HG02973 (cell line): ENCODE measurements around the gene CHRNB1.

ENCODE experiments used
- ATAC-seq: cut with Tn5 transposase; IDR thresholded peaks from one replicate; pipeline ENCODE4 v1.9.1; 2021; ENCODE audit warnings: moderate library complexity; ENCODE audit not compliant: unreplicated experiment

The CHRNB1 gene

GRCh38 chr17:7415784-7416183 lies 29.1 kb upstream of the CHRNB1 start:
- no peak for ATAC-seq

GRCh38 chr17:7416323-7416722 lies 28.5 kb upstream of the CHRNB1 start:
- ATAC-seq, result no peak

- no peak for ATAC-seq
Observed at GRCh38 chr17:7417056-7417655, 27.7 kb upstream of the CHRNB1 start.

- no peak for ATAC-seq
Observed at GRCh38 chr17:7418472-7419152, 26.2 kb upstream of the CHRNB1 start.

- ATAC-seq, result no peak
Observed at GRCh38 chr17:7419819-7420610, 24.8 kb upstream of the CHRNB1 start, which contains the start of gene SPEM1. TSS of gene SPEM1 (plus strand) at chr17:7420324. CDS start at chr17:7420385, 61 bp downstream.

DNA sequence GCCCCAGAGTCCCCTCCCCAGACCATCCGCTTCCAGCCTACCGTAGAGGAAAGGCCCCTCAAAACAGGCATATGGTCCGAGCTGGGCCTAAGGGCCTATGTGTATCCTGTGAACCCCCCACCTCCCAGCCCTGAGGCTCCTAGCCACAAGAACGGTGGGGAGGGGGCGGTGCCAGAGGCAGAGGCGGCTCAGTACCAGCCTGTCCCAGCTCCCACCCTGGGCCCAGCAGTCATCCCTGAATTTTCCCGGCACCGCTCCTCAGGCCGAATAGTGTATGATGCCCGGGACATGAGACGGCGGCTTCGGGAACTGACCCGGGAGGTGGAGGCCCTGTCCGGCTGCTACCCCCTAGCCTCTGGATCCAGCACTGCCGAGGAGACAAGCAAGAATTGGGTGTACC lies 23.7 kb upstream of the CHRNB1 start:
- ATAC-seq, result no peak

DNA sequence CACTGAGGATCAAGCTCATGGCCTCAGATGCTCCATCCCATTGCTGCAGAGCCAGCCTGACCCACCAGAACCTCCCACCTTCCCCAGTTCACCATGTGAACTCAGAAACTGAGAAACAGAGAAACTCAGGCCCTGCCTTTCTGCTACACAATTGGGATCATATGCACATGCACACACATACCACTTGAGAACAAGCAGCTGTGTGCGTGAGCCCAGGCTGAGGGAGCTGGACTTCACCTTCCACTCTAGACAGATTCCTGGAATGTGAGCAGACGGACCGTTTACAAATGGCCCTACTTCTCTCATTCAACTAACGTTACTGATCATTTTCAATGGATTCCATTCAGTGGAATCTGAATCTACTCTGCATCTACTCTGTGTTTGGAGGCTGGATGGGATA lies 21.2 kb upstream of the CHRNB1 start:
- ATAC-seq, result no peak

DNA sequence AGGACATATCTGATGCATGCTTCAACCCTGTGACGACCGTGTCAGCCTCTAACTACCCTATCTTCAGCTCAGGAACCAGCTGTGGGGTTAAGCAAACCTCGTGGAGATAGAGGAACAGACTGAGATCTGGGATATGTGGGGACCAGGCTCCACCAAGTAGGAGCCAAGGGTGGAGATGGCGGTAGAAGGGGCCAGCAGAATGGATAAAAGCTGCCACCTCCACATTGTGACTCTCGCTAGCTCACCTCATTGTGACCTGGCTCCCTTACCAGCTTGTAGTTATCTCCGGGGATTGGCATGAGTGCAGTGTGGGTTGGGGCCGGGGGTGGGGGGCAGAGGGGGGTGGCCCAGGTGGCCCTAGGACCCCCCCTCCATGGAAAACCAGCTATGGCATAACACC lies 19.5 kb upstream of the CHRNB1 start, which contains the start of gene SPEM2:
Gene SPEM2 (plus strand): TSS at position 301 of the 400 bp plus-strand sequence. CDS start 73 bp downstream, at position 374.
- ATAC-seq, result no peak

DNA sequence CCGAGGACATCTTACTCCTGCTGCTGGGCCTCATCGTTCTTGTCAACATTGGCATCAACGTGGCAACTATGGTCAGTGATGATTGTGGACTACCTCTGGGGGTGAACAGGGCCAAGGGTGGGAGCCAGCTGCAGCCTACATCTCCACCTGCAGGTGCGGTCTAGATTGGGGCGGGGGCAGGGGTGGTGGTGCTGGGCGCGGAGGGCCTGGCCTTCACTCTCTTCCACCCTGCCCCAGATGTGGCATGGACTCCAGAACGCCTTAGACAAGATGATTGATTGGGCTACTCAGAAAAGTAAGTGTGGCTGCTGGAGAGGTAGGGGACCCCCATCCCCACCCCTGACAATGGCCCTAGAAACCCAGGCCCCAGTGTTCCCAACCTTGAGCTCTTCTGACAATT lies 19.1 kb upstream of the CHRNB1 start:
- no peak for ATAC-seq

DNA sequence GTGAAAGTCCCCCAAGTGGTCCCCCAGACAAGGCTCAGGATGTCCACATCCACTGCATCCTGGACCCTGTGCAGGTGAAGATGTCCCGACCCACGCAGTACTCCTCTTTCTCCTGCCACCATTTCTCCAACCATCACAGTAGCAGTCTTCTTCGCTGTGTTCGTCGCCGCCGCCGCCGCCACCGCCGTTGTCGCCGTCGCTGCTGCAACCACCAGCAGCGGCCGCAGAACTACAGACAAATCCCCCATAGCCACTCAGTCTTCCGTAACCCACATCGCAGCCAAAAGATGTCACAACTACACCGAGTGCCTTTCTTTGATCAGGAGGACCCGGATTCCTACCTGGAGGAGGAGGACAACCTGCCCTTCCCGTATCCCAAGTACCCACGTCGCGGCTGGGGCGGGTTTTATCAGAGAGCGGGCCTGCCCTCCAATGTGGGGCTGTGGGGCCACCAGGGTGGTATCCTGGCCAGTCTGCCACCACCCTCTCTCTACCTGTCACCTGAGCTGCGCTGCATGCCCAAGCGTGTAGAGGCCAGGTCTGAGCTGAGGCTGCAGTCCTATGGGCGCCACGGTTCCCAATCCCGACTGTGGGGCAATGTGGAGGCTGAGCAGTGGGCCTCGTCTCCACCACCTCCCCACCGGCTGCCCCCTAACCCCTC lies 18.5 kb upstream of the CHRNB1 start:
- no peak for ATAC-seq

DNA sequence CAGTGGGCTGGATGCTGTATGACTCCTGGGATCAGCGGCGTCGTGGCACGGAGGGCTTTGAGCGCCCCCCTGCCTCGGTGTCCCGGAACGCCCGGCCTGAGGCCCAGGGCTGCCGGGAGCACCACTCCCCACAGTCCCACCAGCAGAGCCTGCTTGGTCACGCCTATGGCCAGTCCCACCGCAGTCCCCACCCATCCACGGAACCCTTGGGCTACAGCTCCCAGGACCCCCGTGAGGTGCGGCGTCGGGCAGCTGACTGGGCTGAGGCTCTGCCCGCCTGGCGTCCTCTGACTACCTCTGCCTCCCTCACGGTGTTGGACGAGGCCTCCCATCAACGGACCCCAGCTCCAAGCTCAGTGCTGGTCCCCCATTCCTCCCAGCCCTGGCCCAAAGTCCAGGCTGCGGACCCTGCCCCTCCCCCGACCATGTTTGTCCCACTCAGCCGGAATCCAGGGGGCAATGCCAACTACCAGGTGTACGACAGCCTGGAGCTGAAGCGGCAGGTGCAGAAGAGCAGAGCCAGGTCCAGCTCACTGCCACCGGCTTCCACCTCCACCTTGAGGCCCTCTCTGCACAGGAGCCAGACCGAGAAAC lies 17.9 kb upstream of the CHRNB1 start:
- no peak for ATAC-seq

- ATAC-seq, result no peak
Observed at GRCh38 chr17:7427549-7427948, 17.3 kb upstream of the CHRNB1 start.

DNA sequence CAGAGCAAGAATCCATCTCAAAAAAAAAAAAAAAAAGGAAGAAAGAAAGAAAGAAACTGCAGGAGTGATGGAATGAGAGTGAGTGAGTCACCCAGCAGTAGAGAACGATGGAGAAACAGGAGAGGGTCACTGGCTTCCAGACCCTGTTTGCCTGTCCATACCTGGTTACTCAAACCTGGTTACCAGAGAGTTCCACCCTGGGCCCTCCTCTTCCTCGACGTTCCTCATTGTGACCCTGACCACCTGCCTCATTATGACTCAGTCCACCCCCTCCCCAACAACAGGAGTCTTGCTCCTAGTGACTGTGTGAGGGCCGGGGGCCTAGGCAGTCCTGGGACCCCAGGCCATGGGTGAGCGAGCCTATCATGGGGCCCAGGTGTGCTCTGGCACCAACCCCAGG lies 16.3 kb upstream of the CHRNB1 start, which contains the start of gene SPEM3:
Gene SPEM3 (plus strand): TSS at position 301 of the 400 bp plus-strand sequence. CDS start 46 bp downstream, at position 347.
- no peak for ATAC-seq

DNA sequence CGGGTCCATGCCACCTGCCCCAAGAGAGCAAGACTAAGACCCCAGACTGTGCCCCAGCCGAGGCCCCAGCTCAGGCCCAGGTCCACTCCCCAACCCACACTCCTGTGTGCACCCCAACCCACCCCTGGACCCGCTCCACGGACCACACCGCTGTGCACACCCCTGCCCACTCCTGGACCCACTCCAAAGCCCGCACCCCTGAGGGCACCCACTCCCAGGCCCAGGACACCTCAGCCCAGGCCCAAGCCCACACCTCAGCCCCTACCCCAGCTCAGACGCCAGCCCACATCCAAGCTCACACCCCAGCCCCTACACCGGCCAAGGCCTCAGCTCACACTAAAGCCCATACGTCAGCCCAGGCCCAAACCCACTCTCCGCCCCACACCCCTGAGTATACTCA lies 15.1 kb upstream of the CHRNB1 start:
- no peak for ATAC-seq

- ATAC-seq, result no peak
Observed at GRCh38 chr17:7431231-7431630, 13.6 kb upstream of the CHRNB1 start.

- ATAC-seq, result no peak
Observed at GRCh38 chr17:7432296-7432695, 12.6 kb upstream of the CHRNB1 start.

- peak; percentile 24 for ATAC-seq
Observed at GRCh38 chr17:7435676-7436555, 8.9 kb upstream of the CHRNB1 start.

- ATAC-seq, result no peak
Observed at GRCh38 chr17:7436556-7437368, 8.1 kb upstream of the CHRNB1 start.

- ATAC-seq, result no peak
Observed at GRCh38 chr17:7437369-7437863, 7.4 kb upstream of the CHRNB1 start.
